ENCODE data around the gene SLC35A4. TPM values are rescaled to one million over a fixed set of nuclear protein-coding genes. Genes with fewer than 3 reads are reported as not detected.
A peak's percentile ranks its signal among the peaks of the same experiment; 100 is the strongest.

The SLC35A4 gene, protein sequence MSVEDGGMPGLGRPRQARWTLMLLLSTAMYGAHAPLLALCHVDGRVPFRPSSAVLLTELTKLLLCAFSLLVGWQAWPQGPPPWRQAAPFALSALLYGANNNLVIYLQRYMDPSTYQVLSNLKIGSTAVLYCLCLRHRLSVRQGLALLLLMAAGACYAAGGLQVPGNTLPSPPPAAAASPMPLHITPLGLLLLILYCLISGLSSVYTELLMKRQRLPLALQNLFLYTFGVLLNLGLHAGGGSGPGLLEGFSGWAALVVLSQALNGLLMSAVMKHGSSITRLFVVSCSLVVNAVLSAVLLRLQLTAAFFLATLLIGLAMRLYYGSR
- polyA plus RNA-seq: 10 to 100 TPM; 35.7 to 74.6 (median 57.9) TPM
- long read RNA-seq, donor 1, transcript SLC35A4-201 (3 exons, 3,041 nt): major isoform, 29 of 33 reads
- long read RNA-seq, donor 1, partial matches to known transcripts: 0 of 33 reads
- long read RNA-seq, donor 1, other reads (novel, unspliced or antisense): 0 of 33 reads
- long read RNA-seq, donor 2, transcript SLC35A4-201 (3 exons, 3,041 nt): major isoform, 11 of 17 reads
- long read RNA-seq, donor 2, partial matches to known transcripts: 6 of 17 reads
- long read RNA-seq, donor 2, other reads (novel, unspliced or antisense): 0 of 17 reads
- long read RNA-seq, donor 3, transcript SLC35A4-201 (3 exons, 3,041 nt): major isoform, 15 of 21 reads
- long read RNA-seq, donor 3, transcript SLC35A4-202 (2 exons, 3,617 nt): minor isoform, 6 of 21 reads
- long read RNA-seq, donor 3, partial matches to known transcripts: 0 of 21 reads
- long read RNA-seq, donor 3, other reads (novel, unspliced or antisense): 0 of 21 reads
- long read RNA-seq, donor 4: 0 reads
- long read RNA-seq, donor 5, transcript SLC35A4-201 (3 exons, 3,041 nt): major isoform, 5 of 23 reads
- long read RNA-seq, donor 5, partial matches to known transcripts: 17 of 23 reads
- long read RNA-seq, donor 5, other reads (novel, unspliced or antisense): 0 of 23 reads
- long read RNA-seq, donor 6, transcript SLC35A4-201 (3 exons, 3,041 nt): major isoform, 13 of 40 reads
- long read RNA-seq, donor 6, partial matches to known transcripts: 25 of 40 reads
- long read RNA-seq, donor 6, other reads (novel, unspliced or antisense): 0 of 40 reads
- long read RNA-seq, donor 7, transcript SLC35A4-201 (3 exons, 3,041 nt): major isoform, 25 of 29 reads
- long read RNA-seq, donor 7, partial matches to known transcripts: 0 of 29 reads
- long read RNA-seq, donor 7, other reads (novel, unspliced or antisense): 0 of 29 reads
- long read RNA-seq, donor 8, partial matches to known transcripts: 0 of 1 reads
- long read RNA-seq, donor 8, other reads (novel, unspliced or antisense): 0 of 1 reads
- long read RNA-seq, donor 9, transcript SLC35A4-201 (3 exons, 3,041 nt): major isoform, 6 of 7 reads
- long read RNA-seq, donor 9, partial matches to known transcripts: 0 of 7 reads
- long read RNA-seq, donor 9, other reads (novel, unspliced or antisense): 0 of 7 reads
- long read RNA-seq, donor 10, transcript SLC35A4-201 (3 exons, 3,041 nt): major isoform, 15 of 19 reads
- long read RNA-seq, donor 10, partial matches to known transcripts: 0 of 19 reads
- long read RNA-seq, donor 10, other reads (novel, unspliced or antisense): 0 of 19 reads

DNA sequence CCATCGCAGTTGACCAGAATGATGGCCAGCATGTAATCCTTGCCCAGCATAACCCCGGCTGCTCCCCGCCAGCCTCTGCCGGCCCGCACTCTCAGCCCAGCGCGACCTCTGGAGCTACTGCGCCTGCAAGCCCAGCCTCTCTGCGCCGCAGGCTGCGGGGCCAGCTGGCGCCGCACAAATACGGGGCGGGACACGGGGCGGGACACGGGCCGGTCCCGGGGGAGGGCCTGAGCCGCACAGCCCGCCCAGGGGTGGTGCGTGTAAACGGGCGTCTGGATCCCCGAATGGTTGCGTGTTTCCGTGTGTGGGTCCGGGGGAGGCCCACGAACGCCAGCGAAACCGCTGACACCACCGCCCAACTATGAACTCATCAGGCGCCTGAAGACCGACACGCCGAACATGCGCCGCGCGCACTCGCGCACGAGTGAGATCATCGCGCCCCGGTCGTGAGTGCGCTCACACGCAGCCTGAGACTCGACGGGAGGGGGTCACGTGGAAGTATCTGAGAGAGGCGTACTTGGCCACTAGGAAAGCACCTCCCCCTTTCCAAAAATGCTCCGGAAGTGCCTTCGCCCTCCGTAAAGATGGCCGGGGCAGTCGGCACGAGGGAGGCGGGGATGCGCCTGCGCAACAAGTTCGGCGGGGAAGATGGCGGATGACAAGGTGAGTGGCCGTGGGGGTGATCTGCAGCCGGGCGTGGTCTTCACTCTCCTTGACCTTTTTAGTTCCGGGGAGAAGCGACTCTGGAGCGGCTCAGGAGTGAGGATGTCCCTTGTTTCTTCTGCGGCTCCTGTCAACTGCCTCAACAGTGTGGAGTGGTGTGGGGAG is at the start of gene SLC35A4, which contains the start of gene APBB3:
Gene SLC35A4, plus strand, starts transcription at position 633 of the 828 bp plus-strand sequence. CDS start 2,342 bp downstream, outside the sequence.
Gene APBB3, minus strand, starts transcription at position 403 of the 828 bp plus-strand sequence. Its CDS starts 353 bp downstream, at position 50.
- FAIRE-seq (no peak), DNase-seq (peak; percentile 98 to 99)
- peak within 1 kb of the TSS; percentile 95 to 96 (median 95) for H3K27ac ChIP-seq (ENCODE audit: low read depth in 1 of 3, low read length in 2 of 3)
- H3K9me3 ChIP-seq (ENCODE audit: control insufficient read depth in 2 of 2, insufficient read depth in 1 of 2, low read depth in 1 of 2, low read length in 1 of 2): no peaks in the 10 kb centered on the region
- peak within 1 kb of the TSS; percentile 53 to 85 (median 64) for H3K4me3 ChIP-seq (ENCODE audit: low read depth in 1 of 3, low read length in 3 of 3)
- H3K4me1 ChIP-seq (ENCODE audit: control insufficient read depth in 3 of 3, insufficient read depth in 2 of 3, low read depth in 1 of 3, low read length in 2 of 3): peaks cover 0 to 15% (median 10%) of the 10 kb centered on the region in 3 donors
- no peaks in the 10 kb centered on the region for H3K27me3 ChIP-seq (ENCODE audit: control insufficient read depth in 3 of 3, insufficient read depth in 3 of 3, low read length in 3 of 3)
- peaks cover 0 to 54% (median 2%) of the 10 kb centered on the region in 3 donors for H3K36me3 ChIP-seq (ENCODE audit: control insufficient read depth in 3 of 3, insufficient read depth in 2 of 3, low read depth in 1 of 3, low read length in 3 of 3)
- 0 to 1% (median 1%) methylated on average over 74 of the region's 74 CpGs for WGBS, 3 donors

DNA sequence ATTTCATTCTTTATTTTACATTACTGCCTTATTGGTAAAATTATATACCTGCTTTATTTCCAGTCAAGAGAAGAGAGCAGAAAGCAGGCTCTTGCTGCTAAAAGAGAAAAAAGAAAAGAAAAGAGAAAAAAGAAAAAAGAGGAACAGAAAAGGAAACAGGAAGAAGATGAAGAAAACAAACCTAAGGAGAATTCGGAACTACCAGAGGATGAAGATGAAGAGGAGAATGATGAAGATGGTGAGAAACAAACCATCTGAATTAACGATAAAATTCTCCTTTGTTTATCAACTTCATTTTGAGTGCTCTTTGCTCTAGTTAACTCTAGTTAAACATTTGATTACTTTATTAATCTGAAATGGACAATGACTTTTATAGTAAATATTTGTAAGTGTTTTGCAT is 40.6 kb upstream of the SLC35A4 start:
- Histone ChIP-seq H3K36me3 (ENCODE audit: control insufficient read depth in 3 of 3, insufficient read depth in 2 of 3, low read depth in 1 of 3, low read length in 3 of 3) (peaks cover 21 to 29% (median 21%) of the 10 kb centered on the region in 3 donors), H3K27me3 (ENCODE audit: control insufficient read depth in 3 of 3, insufficient read depth in 3 of 3, low read length in 3 of 3) (no peaks in the 10 kb centered on the region), H3K27ac (ENCODE audit: low read depth in 1 of 3, low read length in 2 of 3) (no peak overlapping the region), H3K4me3 (ENCODE audit: low read depth in 1 of 3, low read length in 3 of 3) (no peak overlapping the region), H3K9me3 (ENCODE audit: control insufficient read depth in 2 of 2, insufficient read depth in 1 of 2, low read depth in 1 of 2, low read length in 1 of 2) (no peaks in the 10 kb centered on the region), H3K4me1 (ENCODE audit: control insufficient read depth in 3 of 3, insufficient read depth in 2 of 3, low read depth in 1 of 3, low read length in 2 of 3) (no peaks in the 10 kb centered on the region)
- WGBS, 3 donors: 81 to 89% (median 81%) methylated on average over 2 of the region's 2 CpGs
- DNase-seq (no peak), FAIRE-seq (no peak)

DNA sequence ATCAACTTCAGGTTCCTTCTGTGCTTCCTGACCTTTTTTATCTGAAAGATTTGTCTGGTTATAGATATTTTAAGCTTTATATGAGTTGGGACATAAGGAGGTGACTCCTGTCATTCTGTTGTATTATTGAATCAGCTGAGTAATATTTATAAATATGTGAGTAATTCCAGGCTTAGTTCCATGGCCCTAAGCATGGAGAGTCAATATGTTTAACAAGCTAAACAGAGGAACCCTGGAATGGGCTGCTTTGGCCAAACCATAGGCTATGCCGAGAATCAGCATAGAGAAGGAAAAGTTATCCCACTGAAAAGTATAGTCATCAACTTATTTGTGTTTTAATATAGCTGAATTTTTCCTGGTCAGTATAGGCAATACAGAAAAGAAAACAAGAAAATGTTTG is 24.4 kb upstream of the SLC35A4 start:
- Histone ChIP-seq H3K4me1 (ENCODE audit: control insufficient read depth in 3 of 3, insufficient read depth in 2 of 3, low read depth in 1 of 3, low read length in 2 of 3) (peaks cover 0 to 10% (median 0%) of the 10 kb centered on the region in 3 donors), H3K4me3 (ENCODE audit: low read depth in 1 of 3, low read length in 3 of 3) (no peak overlapping the region), H3K36me3 (ENCODE audit: control insufficient read depth in 3 of 3, insufficient read depth in 2 of 3, low read depth in 1 of 3, low read length in 3 of 3) (peaks cover 6 to 32% (median 13%) of the 10 kb centered on the region in 3 donors), H3K27ac (ENCODE audit: low read depth in 1 of 3, low read length in 2 of 3) (no peak overlapping the region), H3K27me3 (ENCODE audit: control insufficient read depth in 3 of 3, insufficient read depth in 3 of 3, low read length in 3 of 3) (no peaks in the 10 kb centered on the region), H3K9me3 (ENCODE audit: control insufficient read depth in 2 of 2, insufficient read depth in 1 of 2, low read depth in 1 of 2, low read length in 1 of 2) (no peaks in the 10 kb centered on the region)
- 87 to 100% (median 90%) methylated on average over 1 of the region's 1 CpG for WGBS, 3 donors
- no peak for DNase-seq
- no peak for FAIRE-seq

DNA sequence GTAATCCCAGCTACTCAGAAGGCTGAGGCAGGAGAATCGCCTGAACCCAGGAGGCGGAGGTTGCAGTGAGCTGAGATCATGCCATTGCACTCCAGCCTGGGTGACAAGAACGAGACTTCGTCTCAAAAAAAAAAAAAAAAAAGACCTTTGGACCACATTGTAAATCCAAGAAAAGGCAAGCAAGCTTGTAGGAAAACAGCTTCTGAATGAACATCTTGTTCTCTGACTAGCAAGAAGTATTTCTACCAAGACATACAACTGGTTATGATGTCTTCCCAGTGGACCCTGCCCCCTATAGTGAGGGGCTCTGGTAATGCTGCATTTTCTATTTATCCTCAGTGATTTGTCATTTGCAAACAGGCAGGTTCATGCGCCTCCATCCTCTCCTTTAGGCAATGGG is 21.7 kb upstream of the SLC35A4 start:
- Histone ChIP-seq H3K4me3 (ENCODE audit: low read depth in 1 of 3, low read length in 3 of 3) (no peak overlapping the region), H3K36me3 (ENCODE audit: control insufficient read depth in 3 of 3, insufficient read depth in 2 of 3, low read depth in 1 of 3, low read length in 3 of 3) (peaks cover 5 to 22% (median 11%) of the 10 kb centered on the region in 3 donors), H3K4me1 (ENCODE audit: control insufficient read depth in 3 of 3, insufficient read depth in 2 of 3, low read depth in 1 of 3, low read length in 2 of 3) (peaks cover 0 to 27% (median 3%) of the 10 kb centered on the region in 3 donors), H3K27ac (ENCODE audit: low read depth in 1 of 3, low read length in 2 of 3) (peak overlapping the region; percentile 24 to 80 (median 34)), H3K9me3 (ENCODE audit: control insufficient read depth in 2 of 2, insufficient read depth in 1 of 2, low read depth in 1 of 2, low read length in 1 of 2) (no peaks in the 10 kb centered on the region), H3K27me3 (ENCODE audit: control insufficient read depth in 3 of 3, insufficient read depth in 3 of 3, low read length in 3 of 3) (no peaks in the 10 kb centered on the region)
- DNase-seq (peak; percentile 79), FAIRE-seq (no peak)
- WGBS, 3 donors: 30 to 65% (median 44%) methylated on average over 5 of the region's 5 CpGs

DNA sequence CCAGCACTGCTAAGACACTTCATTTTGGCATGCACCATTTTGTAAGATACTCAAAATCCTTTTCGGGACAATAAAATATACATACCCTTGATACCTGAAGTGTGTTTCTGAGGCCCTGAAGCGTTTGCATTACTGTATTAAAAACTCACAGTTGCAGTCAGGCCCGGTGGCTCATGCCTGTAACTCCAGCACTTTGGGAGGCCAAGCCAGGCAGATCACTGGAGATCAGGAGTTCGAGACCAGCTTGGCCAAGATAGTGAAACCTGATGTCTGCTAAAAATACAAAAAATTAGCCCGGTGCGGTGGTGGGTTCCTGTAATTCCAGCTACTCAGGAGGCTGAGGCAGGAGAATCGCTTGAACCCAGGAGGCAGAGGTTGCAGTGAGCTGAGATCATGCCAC is 19.6 kb upstream of the SLC35A4 start:
- Histone ChIP-seq H3K9me3 (ENCODE audit: control insufficient read depth in 2 of 2, insufficient read depth in 1 of 2, low read depth in 1 of 2, low read length in 1 of 2) (no peaks in the 10 kb centered on the region), H3K27me3 (ENCODE audit: control insufficient read depth in 3 of 3, insufficient read depth in 3 of 3, low read length in 3 of 3) (no peaks in the 10 kb centered on the region), H3K36me3 (ENCODE audit: control insufficient read depth in 3 of 3, insufficient read depth in 2 of 3, low read depth in 1 of 3, low read length in 3 of 3) (peaks cover 0 to 34% (median 7%) of the 10 kb centered on the region in 3 donors), H3K4me3 (ENCODE audit: low read depth in 1 of 3, low read length in 3 of 3) (no peak overlapping the region), H3K4me1 (ENCODE audit: control insufficient read depth in 3 of 3, insufficient read depth in 2 of 3, low read depth in 1 of 3, low read length in 2 of 3) (peaks cover 8 to 38% (median 20%) of the 10 kb centered on the region in 3 donors), H3K27ac (ENCODE audit: low read depth in 1 of 3, low read length in 2 of 3) (no peak overlapping the region)
- DNase-seq (no peak), FAIRE-seq (no peak)
- WGBS, 3 donors: 96% methylated on average over 7 of the region's 7 CpGs

DNA sequence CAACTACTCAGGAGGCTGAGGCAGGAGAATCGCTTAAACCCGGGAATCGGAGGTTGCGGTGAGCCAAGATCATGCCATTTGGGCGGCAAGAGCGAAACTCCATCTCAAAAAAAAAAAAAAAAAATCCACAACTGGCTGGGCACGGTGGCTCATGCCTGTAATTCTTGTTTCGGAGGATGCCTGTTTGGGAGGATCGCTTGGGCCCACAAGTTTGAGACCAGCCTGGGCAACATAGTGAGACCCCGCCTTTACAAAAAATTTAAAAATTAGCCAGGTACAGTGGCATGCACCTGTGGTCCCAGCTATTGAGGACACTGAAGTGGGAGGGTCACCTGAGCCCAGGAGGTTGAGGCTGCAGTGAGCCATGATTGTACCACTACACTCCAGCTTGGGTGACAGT is 19.0 kb upstream of the SLC35A4 start:
- WGBS, 3 donors: 96 to 99% (median 98%) methylated on average over 10 of the region's 10 CpGs
- FAIRE-seq: no peak
- no peaks in the 10 kb centered on the region for H3K27me3 ChIP-seq (ENCODE audit: control insufficient read depth in 3 of 3, insufficient read depth in 3 of 3, low read length in 3 of 3)
- no peak overlapping the region for H3K4me3 ChIP-seq (ENCODE audit: low read depth in 1 of 3, low read length in 3 of 3)
- H3K9me3 ChIP-seq (ENCODE audit: control insufficient read depth in 2 of 2, insufficient read depth in 1 of 2, low read depth in 1 of 2, low read length in 1 of 2): no peaks in the 10 kb centered on the region
- peaks cover 8 to 38% (median 20%) of the 10 kb centered on the region in 3 donors for H3K4me1 ChIP-seq (ENCODE audit: control insufficient read depth in 3 of 3, insufficient read depth in 2 of 3, low read depth in 1 of 3, low read length in 2 of 3)
- no peak for DNase-seq
- peaks cover 5 to 39% (median 5%) of the 10 kb centered on the region in 3 donors for H3K36me3 ChIP-seq (ENCODE audit: control insufficient read depth in 3 of 3, insufficient read depth in 2 of 3, low read depth in 1 of 3, low read length in 3 of 3)
- H3K27ac ChIP-seq (ENCODE audit: low read depth in 1 of 3, low read length in 2 of 3): peak overlapping the region in 1 of 3 donors; percentile 82
